Measurements from ENCODE around the gene FCN2. TPM values are rescaled to one million over a fixed set of nuclear protein-coding genes. Genes with fewer than 3 reads are reported as not detected.

FCN2 gene
- total RNA-seq, 6 donors from 2014 or later: not detected

GRCh38 chr9:134891053-134891452 lies 10.4 kb downstream of the FCN2 start:
- no peak for TF ChIP-seq EP300 (IDR thresholded peaks at IDR 0.05)
- no peak for TF ChIP-seq POLR2AphosphoS5 (IDR thresholded peaks at IDR 0.05)
- TF ChIP-seq CTCF (IDR thresholded peaks at IDR 0.05): no peak
- TF ChIP-seq POLR2A (IDR thresholded peaks at IDR 0.05): no peak
- Histone ChIP-seq H3K27me3 (no peaks in the 10 kb centered on the region), H3K4me3 (no peak overlapping the region), H3K27ac (no peak overlapping the region), H3K36me3 (no peaks in the 10 kb centered on the region), H3K4me1 (peaks cover 4 to 10% (median 8%) of the 10 kb centered on the region in 4 donors), H3K9me3 (no peaks in the 10 kb centered on the region)
- DNase-seq (peak in 1 of 2 donors; percentile 20), ATAC-seq (ENCODE audit: low FRiP score in 2 of 2) (no peak)
- 74 to 90% methylated on average over 8 of the region's 8 CpGs for WGBS, 2 donors

- TF ChIP-seq POLR2AphosphoS5 (IDR thresholded peaks at IDR 0.05): no peak
- no peak for TF ChIP-seq POLR2A (IDR thresholded peaks at IDR 0.05)
- TF ChIP-seq CTCF (IDR thresholded peaks at IDR 0.05): no peak
- no peak for TF ChIP-seq EP300 (IDR thresholded peaks at IDR 0.05)
- no peak overlapping the region for H3K27ac ChIP-seq
- WGBS, 2 donors: 77 to 93% methylated on average over 2 to 5 of the region's 5 CpGs
- no peaks in the 10 kb centered on the region for H3K36me3 ChIP-seq
- H3K9me3 ChIP-seq: no peaks in the 10 kb centered on the region
- no peak overlapping the region for H3K4me3 ChIP-seq
- no peaks in the 10 kb centered on the region for H3K27me3 ChIP-seq
- DNase-seq: peak in 1 of 2 donors; percentile 14
- no peak for ATAC-seq (ENCODE audit: low FRiP score in 2 of 2)
- peaks cover 9 to 14% (median 10%) of the 10 kb centered on the region in 4 donors for H3K4me1 ChIP-seq
Measured at GRCh38 chr9:134891713-134892112, 11.1 kb downstream of the FCN2 start.

- Histone ChIP-seq H3K27ac (no peak overlapping the region), H3K27me3 (no peaks in the 10 kb centered on the region), H3K4me3 (no peak overlapping the region), H3K4me1 (peaks cover 9 to 14% (median 12%) of the 10 kb centered on the region in 4 donors), H3K9me3 (no peaks in the 10 kb centered on the region), H3K36me3 (no peaks in the 10 kb centered on the region)
- no peak for TF ChIP-seq EP300 (IDR thresholded peaks at IDR 0.05)
- no peak for TF ChIP-seq CTCF (IDR thresholded peaks at IDR 0.05)
- TF ChIP-seq POLR2A (IDR thresholded peaks at IDR 0.05): no peak
- TF ChIP-seq POLR2AphosphoS5 (IDR thresholded peaks at IDR 0.05): no peak
- DNase-seq (peak; percentile 14 to 39), ATAC-seq (ENCODE audit: low FRiP score in 2 of 2) (peak in 1 of 2 donors; percentile 12)
- 57 to 86% methylated on average over 1 to 6 of the region's 6 CpGs for WGBS, 2 donors
Measured at GRCh38 chr9:134892221-134892620, 11.6 kb downstream of the FCN2 start.

- TF ChIP-seq EP300 (IDR thresholded peaks at IDR 0.05) (no peak), POLR2AphosphoS5 (IDR thresholded peaks at IDR 0.05) (no peak), POLR2A (IDR thresholded peaks at IDR 0.05) (no peak), CTCF (IDR thresholded peaks at IDR 0.05) (no peak)
- Histone ChIP-seq H3K36me3 (no peaks in the 10 kb centered on the region), H3K27ac (no peak overlapping the region), H3K9me3 (no peaks in the 10 kb centered on the region), H3K4me1 (peaks cover 9 to 15% (median 12%) of the 10 kb centered on the region in 4 donors), H3K4me3 (no peak overlapping the region), H3K27me3 (no peaks in the 10 kb centered on the region)
- ATAC-seq (ENCODE audit: low FRiP score in 2 of 2) (no peak), DNase-seq (no peak)
- WGBS, 2 donors: 91 to 92% methylated on average over 7 of the region's 7 CpGs
Measured at GRCh38 chr9:134892820-134893420, 12.3 kb downstream of the FCN2 start.

Measured in upper lobe of left lung (tissue), 6 donors.